Cardiac muscle cell (in vitro differentiated cells and primary cell): ENCODE data around the gene FAM120A. TPM values are rescaled to one million over a fixed set of nuclear protein-coding genes. Genes with fewer than 3 reads are reported as not detected.
"Not testable (repeated sequence)": the region's sequence is repeated elsewhere in the genome, so short reads cannot be mapped to it uniquely, and the experiment has no call there.

ENCODE experiments used
- DNase-seq, 2 donors: peaks; one replicate each; pipeline versions ENCODE4 v3.0.0 to v3.0.0-alpha.2; 2010 to 2017; ENCODE audit warnings: low read depth in 1 of 2, low spot score in 1 of 2
- H3K27ac ChIP-seq: fragments of 200-600 bp; sonication (generic); 2 replicates; pipeline ENCODE4 v1.5.1; 2016
- H3K27me3 ChIP-seq: fragments of 200-600 bp; sonication (generic); 2 replicates; pipeline ENCODE4 v1.6.0; 2016; ENCODE audit warnings: control low read depth
- H3K36me3 ChIP-seq: fragments of 200-600 bp; sonication (generic); 2 replicates; pipeline ENCODE4 v1.5.1; 2016; ENCODE audit warnings: control low read depth
- H3K4me1 ChIP-seq: fragments of 200-600 bp; sonication (generic); 2 replicates; pipeline ENCODE4 v1.8.1; 2017; ENCODE audit warnings: low read depth, mild to moderate bottlenecking, mixed run types
- H3K4me3 ChIP-seq: fragments of 200-600 bp; sonication (generic); 2 replicates; pipeline ENCODE4 v1.5.1; 2016; ENCODE audit warnings: mild to moderate bottlenecking
- H3K9me3 ChIP-seq: fragments of 200-600 bp; sonication (generic); 2 replicates; pipeline ENCODE4 v1.5.1; 2017; ENCODE audit warnings: low read depth, mild to moderate bottlenecking, control low read depth
- polyA plus RNA-seq: library from polyadenylated mRNA; unstranded; fragments of >200 nt; fragmentation: Nextera tagmentation; extraction: Ambion mirVana; gene quantifications from 2 replicates; pipeline ENCODE4 v1.2.1, GENCODE V29; 2016
- total RNA-seq: library from RNA; depleted of rRNA; stranded (reverse); fragments of >200 nt; gene quantifications from 2 replicates; pipeline ENCODE4 v1.2.3, GENCODE V29; 2016
- TF ChIP-seq, protein P1 (sequence below): IDR thresholded peaks from 2 replicates; pipeline ENCODE4 v1.5.1; 2012; ENCODE audit warnings: low read depth, mild to moderate bottlenecking, low read length

FAM120A gene
- total and polyA plus RNA-seq, 2 experiments from 2014 or later = 12.9 to 39.8 TPM

DNA sequence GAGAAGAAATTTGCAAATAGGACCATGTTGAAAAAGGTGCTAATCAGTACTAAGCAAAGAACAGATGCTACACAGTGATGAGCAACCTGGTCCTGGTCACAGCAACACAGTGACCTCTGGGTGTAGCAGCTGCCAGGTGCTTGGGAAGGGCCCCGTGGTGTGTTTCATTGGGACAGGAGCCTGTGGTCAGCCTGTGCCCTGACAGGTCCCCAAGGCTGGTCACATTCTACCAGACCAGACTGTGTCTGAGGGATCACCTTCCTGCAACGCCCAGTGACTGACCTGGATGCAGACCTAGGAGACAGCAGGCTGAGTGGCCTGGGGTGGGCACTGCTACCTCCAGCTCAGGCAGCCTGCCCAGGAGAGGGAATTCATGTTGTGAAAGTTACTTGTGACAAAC is 56.7 kb downstream of the FAM120A start:
- Histone ChIP-seq H3K27ac (no peak overlapping the region), H3K27me3 (no peaks in the 10 kb centered on the region), H3K36me3 (peaks cover 2% of the 10 kb centered on the region), H3K9me3 (no peaks in the 10 kb centered on the region), H3K4me1 (peaks cover 3% of the 10 kb centered on the region), H3K4me3 (no peak overlapping the region)
- TF ChIP-seq, protein P1, sequence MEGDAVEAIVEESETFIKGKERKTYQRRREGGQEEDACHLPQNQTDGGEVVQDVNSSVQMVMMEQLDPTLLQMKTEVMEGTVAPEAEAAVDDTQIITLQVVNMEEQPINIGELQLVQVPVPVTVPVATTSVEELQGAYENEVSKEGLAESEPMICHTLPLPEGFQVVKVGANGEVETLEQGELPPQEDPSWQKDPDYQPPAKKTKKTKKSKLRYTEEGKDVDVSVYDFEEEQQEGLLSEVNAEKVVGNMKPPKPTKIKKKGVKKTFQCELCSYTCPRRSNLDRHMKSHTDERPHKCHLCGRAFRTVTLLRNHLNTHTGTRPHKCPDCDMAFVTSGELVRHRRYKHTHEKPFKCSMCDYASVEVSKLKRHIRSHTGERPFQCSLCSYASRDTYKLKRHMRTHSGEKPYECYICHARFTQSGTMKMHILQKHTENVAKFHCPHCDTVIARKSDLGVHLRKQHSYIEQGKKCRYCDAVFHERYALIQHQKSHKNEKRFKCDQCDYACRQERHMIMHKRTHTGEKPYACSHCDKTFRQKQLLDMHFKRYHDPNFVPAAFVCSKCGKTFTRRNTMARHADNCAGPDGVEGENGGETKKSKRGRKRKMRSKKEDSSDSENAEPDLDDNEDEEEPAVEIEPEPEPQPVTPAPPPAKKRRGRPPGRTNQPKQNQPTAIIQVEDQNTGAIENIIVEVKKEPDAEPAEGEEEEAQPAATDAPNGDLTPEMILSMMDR = no peak
- no peak for DNase-seq

DNA sequence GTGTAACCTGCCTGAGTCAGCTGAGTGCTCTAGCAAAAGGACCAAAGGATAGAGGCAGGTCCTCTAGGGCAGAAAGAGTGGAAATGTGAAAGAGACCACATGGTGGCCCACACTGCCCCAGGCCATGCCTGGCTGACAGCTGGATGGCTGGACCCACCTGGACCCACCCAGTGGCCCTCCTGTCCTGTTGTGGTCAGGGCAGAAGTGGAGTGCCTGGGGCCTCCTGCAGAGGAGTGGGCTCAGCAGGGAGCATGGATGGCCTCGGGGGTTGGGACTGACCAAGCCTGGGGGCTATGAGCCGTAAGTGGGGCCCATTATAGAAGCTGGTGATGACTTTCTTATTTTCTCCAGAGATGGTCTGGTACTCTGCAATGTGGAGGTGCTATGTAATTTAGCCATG is 57.6 kb downstream of the FAM120A start:
- Histone ChIP-seq H3K4me1 (peaks cover 3% of the 10 kb centered on the region), H3K27me3 (no peaks in the 10 kb centered on the region), H3K36me3 (no peaks in the 10 kb centered on the region), H3K9me3 (no peaks in the 10 kb centered on the region), H3K4me3 (no peak overlapping the region), H3K27ac (no peak overlapping the region)
- DNase-seq = no peak
- TF ChIP-seq, protein P1 = no peak

DNA sequence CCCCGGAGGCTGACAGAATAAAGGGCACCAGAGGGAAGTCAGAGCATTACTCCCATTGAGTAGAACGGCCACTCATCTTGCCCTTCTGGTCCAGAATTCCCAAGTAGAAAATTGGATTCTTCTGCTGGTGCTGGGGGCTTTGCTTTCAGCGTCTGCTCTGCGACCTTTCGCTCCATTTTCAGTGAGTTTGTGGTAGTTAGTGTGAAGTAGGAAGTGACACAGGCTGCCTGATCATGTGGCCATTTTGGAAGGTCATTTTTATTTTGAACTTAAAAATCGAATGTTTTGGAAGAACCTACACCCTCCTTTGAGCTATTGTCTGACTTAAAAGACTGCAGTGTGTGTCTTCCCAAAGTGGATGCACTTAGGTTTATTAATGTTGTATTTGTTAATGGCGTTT is 58.6 kb downstream of the FAM120A start:
- peaks cover 3% of the 10 kb centered on the region for H3K4me1 ChIP-seq
- no peaks in the 10 kb centered on the region for H3K27me3 ChIP-seq
- TF ChIP-seq, protein P1 = no peak
- no peaks in the 10 kb centered on the region for H3K9me3 ChIP-seq
- no peak overlapping the region for H3K27ac ChIP-seq
- DNase-seq = no peak
- no peak overlapping the region for H3K4me3 ChIP-seq
- no peaks in the 10 kb centered on the region for H3K36me3 ChIP-seq

DNA sequence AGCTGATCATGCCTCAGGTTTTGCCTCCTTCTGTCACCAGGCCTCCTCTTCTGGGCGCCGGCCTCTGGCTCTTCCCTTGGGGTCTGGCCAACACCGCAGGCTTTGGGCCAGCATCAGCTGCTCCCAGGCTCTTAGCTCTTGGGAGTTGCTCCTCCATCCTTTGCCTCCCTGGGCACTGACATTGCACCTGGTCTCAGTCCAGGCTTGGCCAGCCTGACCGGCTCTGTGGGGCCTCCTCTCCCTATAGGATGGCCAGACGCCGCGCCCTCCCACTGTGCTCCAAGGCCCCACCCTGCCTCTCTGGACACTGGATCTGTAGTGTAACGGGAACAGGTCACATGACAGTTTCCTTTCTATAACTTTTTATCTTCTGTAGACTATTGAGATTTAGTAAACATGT is 59.7 kb downstream of the FAM120A start:
- not testable (repeated sequence) for H3K27ac ChIP-seq

DNA sequence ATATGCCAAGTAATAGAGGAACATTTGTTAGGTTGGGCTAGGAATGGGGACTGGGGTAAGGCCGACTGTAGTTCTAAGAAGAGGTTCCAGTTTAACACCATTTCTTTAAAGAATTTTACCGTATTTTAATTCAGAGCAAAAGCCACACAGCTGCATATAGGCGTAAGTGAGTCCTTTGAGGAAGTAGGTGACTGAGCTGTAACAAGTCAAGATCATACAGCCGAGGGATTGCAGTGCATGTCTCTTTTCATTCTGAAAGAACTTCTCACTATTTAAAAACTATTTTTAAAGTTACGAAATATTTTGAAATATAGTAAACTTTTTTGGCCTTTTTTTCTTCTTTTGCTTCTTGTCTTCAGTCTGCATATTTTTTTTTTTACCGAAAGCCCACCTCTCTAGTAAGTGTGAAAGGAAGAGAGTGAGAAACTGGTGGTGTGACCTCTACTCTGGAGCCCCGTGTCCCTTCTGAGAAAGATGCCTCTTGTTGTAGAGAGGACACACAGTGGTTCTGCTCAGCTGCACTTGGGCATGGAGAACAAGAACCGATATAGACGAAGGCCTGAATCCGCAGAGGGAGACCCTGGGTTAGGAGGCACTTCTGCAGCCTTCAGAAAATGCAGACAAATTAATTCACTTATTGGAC is 60.8 kb downstream of the FAM120A start:
- H3K36me3 ChIP-seq, H3K4me1 ChIP-seq, DNase-seq, H3K9me3 ChIP-seq, H3K4me3 ChIP-seq, H3K27ac ChIP-seq, H3K27me3 ChIP-seq: not testable (repeated sequence)

More for the DNA sequence above, 59.7 kb downstream of the FAM120A start:
- not testable (repeated sequence) for H3K9me3 ChIP-seq, H3K4me3 ChIP-seq, H3K4me1 ChIP-seq, H3K36me3 ChIP-seq, H3K27me3 ChIP-seq
- DNase-seq = peak in 1 of 2 donors; percentile 29

DNA sequence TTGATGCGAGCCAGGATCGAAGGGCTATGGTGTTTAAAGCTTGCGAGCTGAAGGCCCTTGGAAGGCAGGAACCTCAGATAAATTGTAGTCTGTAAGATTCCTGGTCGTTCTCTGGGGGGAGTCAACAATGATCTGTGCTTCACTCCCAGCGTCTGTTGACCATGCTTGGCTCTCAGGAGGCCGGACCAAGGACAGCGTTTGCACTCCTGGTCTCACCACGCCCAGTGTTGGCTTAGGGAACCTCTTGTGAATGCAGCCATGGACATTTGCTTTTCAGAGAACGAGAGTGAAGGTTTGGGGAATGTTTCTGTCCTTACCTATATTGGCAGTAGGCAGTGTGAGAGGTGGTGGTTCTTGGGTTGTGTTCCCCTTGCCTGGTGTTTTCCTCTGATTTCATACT is 62.1 kb downstream of the FAM120A start:
- TF ChIP-seq, protein P1 = no peak
- no peak overlapping the region for H3K4me3 ChIP-seq
- H3K9me3 ChIP-seq = no peaks in the 10 kb centered on the region
- no peak for DNase-seq
- H3K36me3 ChIP-seq = peaks cover 3% of the 10 kb centered on the region
- H3K27ac ChIP-seq = no peak overlapping the region
- no peaks in the 10 kb centered on the region for H3K27me3 ChIP-seq
- H3K4me1 ChIP-seq = peaks cover 1% of the 10 kb centered on the region
